Left renal pelvis (tissue), 4 donors: ENCODE measurements around the gene PIP4K2A. TPM values are rescaled to one million over a fixed set of nuclear protein-coding genes. Genes with fewer than 3 reads are reported as not detected.
"Not testable (repeated sequence)": the region's sequence is repeated elsewhere in the genome, so short reads cannot be mapped to it uniquely, and the experiment has no call there.

Experiments
- DNase-seq, 4 donors: peaks; one replicate each; pipeline ENCODE4 v3.0.0-alpha.2; 2013; ENCODE audit warnings: low read depth in 4 of 4, low spot score in 3 of 4
- polyA plus RNA-seq, 4 donors: library from polyadenylated mRNA; unstranded; fragments of 120-200 nt; gene quantifications; one replicate each; pipeline ENCODE4 v1.2.1, GENCODE V29; 2013; ENCODE audit not compliant: insufficient read length in 4 of 4

PIP4K2A gene
- polyA plus RNA-seq, 4 donors = 22.6 to 30.6 (median 28.8) TPM

GRCh38 chr10:22697800-22698199 lies 16.6 kb downstream of the PIP4K2A start:
- no peak for DNase-seq

GRCh38 chr10:22697101-22697500 lies 17.3 kb downstream of the PIP4K2A start:
- DNase-seq = no peak

GRCh38 chr10:22693860-22694259 lies 20.5 kb downstream of the PIP4K2A start:
- DNase-seq = no peak

- no peak for DNase-seq
Measured at GRCh38 chr10:22693371-22693784, 21.0 kb downstream of the PIP4K2A start.

GRCh38 chr10:22692119-22692518 lies 22.3 kb downstream of the PIP4K2A start:
- not testable (repeated sequence) for DNase-seq

GRCh38 chr10:22690614-22691431 lies 23.6 kb downstream of the PIP4K2A start:
- DNase-seq = no peak

GRCh38 chr10:22690158-22690557 lies 24.2 kb downstream of the PIP4K2A start:
- DNase-seq = no peak

GRCh38 chr10:22686347-22686746 lies 28.0 kb downstream of the PIP4K2A start:
- DNase-seq = no peak

GRCh38 chr10:22685926-22686325 lies 28.5 kb downstream of the PIP4K2A start:
- no peak for DNase-seq

- no peak for DNase-seq
Measured at GRCh38 chr10:22684699-22685098, 29.7 kb downstream of the PIP4K2A start.

GRCh38 chr10:22683140-22683389 lies 31.3 kb downstream of the PIP4K2A start:
- no peak for DNase-seq

GRCh38 chr10:22682237-22683139 lies 31.9 kb downstream of the PIP4K2A start:
- DNase-seq = no peak

- DNase-seq = no peak
Measured at GRCh38 chr10:22681783-22682183, 32.6 kb downstream of the PIP4K2A start.

- DNase-seq = no peak
Measured at GRCh38 chr10:22681301-22681700, 33.1 kb downstream of the PIP4K2A start.

- no peak for DNase-seq
Measured at GRCh38 chr10:22679608-22680007, 34.8 kb downstream of the PIP4K2A start.

GRCh38 chr10:22677333-22677732 lies 37.0 kb downstream of the PIP4K2A start:
- no peak for DNase-seq

- DNase-seq = no peak
Measured at GRCh38 chr10:22676435-22676834, 37.9 kb downstream of the PIP4K2A start.

- DNase-seq = no peak
Measured at GRCh38 chr10:22674573-22674930, 39.8 kb downstream of the PIP4K2A start.

- no peak for DNase-seq
Measured at GRCh38 chr10:22673785-22674572, 40.4 kb downstream of the PIP4K2A start.

GRCh38 chr10:22673091-22673392 lies 41.3 kb downstream of the PIP4K2A start:
- no peak for DNase-seq

- DNase-seq = no peak
Measured at GRCh38 chr10:22672319-22673090, 41.9 kb downstream of the PIP4K2A start.
